Measurements from ENCODE around the gene RACGAP1. TPM values are rescaled to one million over a fixed set of nuclear protein-coding genes. Genes with fewer than 3 reads are reported as not detected.

The RACGAP1 gene
- total RNA-seq, 4 donors from 2014 or later = 4.0 to 7.2 (median 6.2) TPM

- Histone ChIP-seq H3K27ac (no peak overlapping the region), H3K4me3 (replicated peaks in 1 of 3) (no peak overlapping the region), H3K36me3 (no peaks in the 10 kb centered on the region), H3K9me3 (no peaks in the 10 kb centered on the region), H3K4me1 (peaks cover 0 to 6% of the 10 kb centered on the region in 2 donors), H3K27me3 (no peaks in the 10 kb centered on the region)
- intact Hi-C loops (cut with DNase I) = no loop called here
- TF ChIP-seq POLR2A (IDR thresholded peaks at IDR 0.05) = no peak
- no peak for TF ChIP-seq CTCF (IDR thresholded peaks at IDR 0.05)
- 72 to 76% methylated on average over 8 of the region's 8 CpGs for WGBS, 2 donors
- no peak for DNase-seq
These were observed 1.1 kb downstream of the RACGAP1 start for GRCh38 chr12:50024227-50024626.

- TF ChIP-seq POLR2A (IDR thresholded peaks at IDR 0.05) = no peak
- no peak for TF ChIP-seq CTCF (IDR thresholded peaks at IDR 0.05)
- intact Hi-C loops (cut with DNase I) = no loop called here
- WGBS, 2 donors = 95 to 100% methylated on average over 1 of the region's 1 CpG
- H3K27ac ChIP-seq = no peak overlapping the region
- peaks cover 0 to 6% of the 10 kb centered on the region in 2 donors for H3K4me1 ChIP-seq
- no peak for DNase-seq
- no peaks in the 10 kb centered on the region for H3K9me3 ChIP-seq
- H3K36me3 ChIP-seq = no peaks in the 10 kb centered on the region
- no peak overlapping the region for H3K4me3 ChIP-seq (replicated peaks in 1 of 3)
- no peaks in the 10 kb centered on the region for H3K27me3 ChIP-seq
These were observed 2.4 kb downstream of the RACGAP1 start for GRCh38 chr12:50022903-50023302.

- TF ChIP-seq CTCF (IDR thresholded peaks at IDR 0.05) (no peak), POLR2A (IDR thresholded peaks at IDR 0.05) (no peak)
- Histone ChIP-seq H3K36me3 (no peaks in the 10 kb centered on the region), H3K4me1 (peaks cover 7 to 13% of the 10 kb centered on the region in 2 donors), H3K9me3 (no peaks in the 10 kb centered on the region), H3K27me3 (no peaks in the 10 kb centered on the region), H3K27ac (no peak overlapping the region), H3K4me3 (replicated peaks in 1 of 3) (no peak overlapping the region)
- intact Hi-C loops (cut with DNase I) = no loop called here
- no peak for DNase-seq
- 90 to 95% methylated on average over 4 of the region's 4 CpGs for WGBS, 2 donors
These were observed 4.3 kb downstream of the RACGAP1 start for GRCh38 chr12:50021031-50021430.

GRCh38 chr12:50019524-50019923 is 5.8 kb downstream of the RACGAP1 start:
- peaks cover 7 to 10% of the 10 kb centered on the region in 2 donors for H3K4me1 ChIP-seq
- no peaks in the 10 kb centered on the region for H3K9me3 ChIP-seq
- 100% methylated on average over 2 of the region's 2 CpGs for WGBS, 2 donors
- no peaks in the 10 kb centered on the region for H3K36me3 ChIP-seq
- no peak for DNase-seq
- intact Hi-C loops (cut with DNase I) = no loop called here
- no peak overlapping the region for H3K4me3 ChIP-seq (replicated peaks in 1 of 3)
- H3K27ac ChIP-seq = no peak overlapping the region
- TF ChIP-seq POLR2A (IDR thresholded peaks at IDR 0.05) (no peak), CTCF (IDR thresholded peaks at IDR 0.05) (no peak)
- no peaks in the 10 kb centered on the region for H3K27me3 ChIP-seq

- TF ChIP-seq POLR2A (IDR thresholded peaks at IDR 0.05) = no peak
- TF ChIP-seq CTCF (IDR thresholded peaks at IDR 0.05) = no peak
- no peak overlapping the region for H3K27ac ChIP-seq
- no peaks in the 10 kb centered on the region for H3K36me3 ChIP-seq
- H3K4me1 ChIP-seq = peaks cover 7% of the 10 kb centered on the region in 2 donors
- no peaks in the 10 kb centered on the region for H3K9me3 ChIP-seq
- 96 to 99% methylated on average over 2 of the region's 2 CpGs for WGBS, 2 donors
- no peak overlapping the region for H3K4me3 ChIP-seq (replicated peaks in 1 of 3)
- no peak for DNase-seq
- intact Hi-C loops (cut with DNase I) = no loop called here
- H3K27me3 ChIP-seq = no peaks in the 10 kb centered on the region
These were observed 6.3 kb downstream of the RACGAP1 start for GRCh38 chr12:50018968-50019367.
